RPMI7951 (cell line): ENCODE measurements around the gene ANGPTL4. TPM values are rescaled to one million over a fixed set of nuclear protein-coding genes. Genes with fewer than 3 reads are reported as not detected.
A peak's percentile ranks its signal among the peaks of the same experiment; 100 is the strongest.
"Not testable (repeated sequence)": the region's sequence is repeated elsewhere in the genome, so short reads cannot be mapped to it uniquely, and the experiment has no call there.

ENCODE experiments used
- DNase-seq: peaks from one replicate; pipeline ENCODE4 v3.0.0-alpha.2; 2012; ENCODE audit warnings: low read depth
- total RNA-seq: library from RNA; depleted of rRNA; stranded (reverse); fragments of >200 nt; shearing (Covaris generic); gene quantifications from 2 replicates; pipeline ENCODE4 v1.2.3, GENCODE V29; 2014; rRNA removed

Gene ANGPTL4, protein sequence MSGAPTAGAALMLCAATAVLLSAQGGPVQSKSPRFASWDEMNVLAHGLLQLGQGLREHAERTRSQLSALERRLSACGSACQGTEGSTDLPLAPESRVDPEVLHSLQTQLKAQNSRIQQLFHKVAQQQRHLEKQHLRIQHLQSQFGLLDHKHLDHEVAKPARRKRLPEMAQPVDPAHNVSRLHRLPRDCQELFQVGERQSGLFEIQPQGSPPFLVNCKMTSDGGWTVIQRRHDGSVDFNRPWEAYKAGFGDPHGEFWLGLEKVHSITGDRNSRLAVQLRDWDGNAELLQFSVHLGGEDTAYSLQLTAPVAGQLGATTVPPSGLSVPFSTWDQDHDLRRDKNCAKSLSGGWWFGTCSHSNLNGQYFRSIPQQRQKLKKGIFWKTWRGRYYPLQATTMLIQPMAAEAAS
- 9.0 and 10.4 TPM in 2 replicates for total RNA-seq

DNA sequence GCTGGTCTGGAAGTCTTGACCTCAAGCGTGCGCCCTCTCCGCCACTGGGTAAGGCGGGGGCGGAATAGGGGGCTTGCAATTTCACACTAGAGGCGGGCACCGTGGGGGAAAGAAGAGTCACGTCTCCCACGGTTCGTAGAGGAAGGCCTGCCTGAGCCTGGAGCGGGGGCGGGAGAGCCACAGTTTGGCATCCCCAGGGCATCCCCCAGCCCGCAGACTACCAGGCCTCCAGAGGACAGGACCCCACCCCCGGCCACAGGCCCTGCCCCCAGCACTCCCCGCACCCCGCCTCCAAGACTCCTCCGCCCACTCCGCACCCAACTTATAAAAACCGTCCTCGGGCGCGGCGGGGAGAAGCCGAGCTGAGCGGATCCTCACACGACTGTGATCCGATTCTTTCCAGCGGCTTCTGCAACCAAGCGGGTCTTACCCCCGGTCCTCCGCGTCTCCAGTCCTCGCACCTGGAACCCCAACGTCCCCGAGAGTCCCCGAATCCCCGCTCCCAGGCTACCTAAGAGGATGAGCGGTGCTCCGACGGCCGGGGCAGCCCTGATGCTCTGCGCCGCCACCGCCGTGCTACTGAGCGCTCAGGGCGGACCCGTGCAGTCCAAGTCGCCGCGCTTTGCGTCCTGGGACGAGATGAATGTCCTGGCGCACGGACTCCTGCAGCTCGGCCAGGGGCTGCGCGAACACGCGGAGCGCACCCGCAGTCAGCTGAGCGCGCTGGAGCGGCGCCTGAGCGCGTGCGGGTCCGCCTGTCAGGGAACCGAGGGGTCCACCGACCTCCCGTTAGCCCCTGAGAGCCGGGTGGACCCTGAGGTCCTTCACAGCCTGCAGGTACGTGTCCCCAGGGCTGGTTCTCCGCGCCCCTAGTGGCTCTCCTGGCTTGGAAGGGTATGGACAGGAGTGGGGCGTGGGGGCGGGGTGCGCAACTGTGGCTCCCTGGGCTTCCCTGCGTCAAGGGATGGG is at the start of gene ANGPTL4:
Gene ANGPTL4, plus strand, starts transcription at position 353 of the 969 bp plus-strand sequence. Its CDS starts 167 bp downstream, at position 520.
- DNase-seq, result peak; percentile 85

DNA sequence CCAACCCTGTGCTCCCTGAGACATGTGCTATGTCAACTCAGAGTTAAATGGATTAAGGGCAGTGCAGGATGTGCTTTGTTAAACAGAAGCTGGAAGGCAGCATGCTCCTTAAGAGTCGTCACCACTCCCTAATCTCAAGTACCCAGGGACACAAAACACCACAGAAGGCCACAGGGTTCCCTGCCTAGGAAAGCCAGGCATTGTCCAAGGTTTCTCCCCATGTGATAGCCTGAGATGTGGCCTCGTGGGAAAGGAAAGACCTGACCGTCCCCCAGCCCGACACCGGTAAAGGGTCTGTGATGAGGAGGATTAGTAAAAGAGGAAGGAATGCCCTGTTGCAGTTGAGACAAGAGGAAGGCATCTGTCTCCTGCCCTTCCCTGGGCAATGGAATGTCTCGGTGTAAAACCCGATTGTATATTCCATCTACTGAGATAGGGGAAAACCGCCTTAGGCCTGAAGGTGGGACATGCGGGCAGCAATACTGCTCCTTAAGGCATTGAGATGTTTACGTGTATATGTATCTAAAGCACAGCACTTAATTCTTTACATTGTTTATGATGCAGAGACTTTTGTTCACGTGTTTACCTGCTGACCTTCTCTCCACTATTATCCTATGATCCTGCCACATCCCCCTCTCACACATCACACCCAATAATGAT is 48.8 kb upstream of the ANGPTL4 start:
- not testable (repeated sequence) for DNase-seq

DNA sequence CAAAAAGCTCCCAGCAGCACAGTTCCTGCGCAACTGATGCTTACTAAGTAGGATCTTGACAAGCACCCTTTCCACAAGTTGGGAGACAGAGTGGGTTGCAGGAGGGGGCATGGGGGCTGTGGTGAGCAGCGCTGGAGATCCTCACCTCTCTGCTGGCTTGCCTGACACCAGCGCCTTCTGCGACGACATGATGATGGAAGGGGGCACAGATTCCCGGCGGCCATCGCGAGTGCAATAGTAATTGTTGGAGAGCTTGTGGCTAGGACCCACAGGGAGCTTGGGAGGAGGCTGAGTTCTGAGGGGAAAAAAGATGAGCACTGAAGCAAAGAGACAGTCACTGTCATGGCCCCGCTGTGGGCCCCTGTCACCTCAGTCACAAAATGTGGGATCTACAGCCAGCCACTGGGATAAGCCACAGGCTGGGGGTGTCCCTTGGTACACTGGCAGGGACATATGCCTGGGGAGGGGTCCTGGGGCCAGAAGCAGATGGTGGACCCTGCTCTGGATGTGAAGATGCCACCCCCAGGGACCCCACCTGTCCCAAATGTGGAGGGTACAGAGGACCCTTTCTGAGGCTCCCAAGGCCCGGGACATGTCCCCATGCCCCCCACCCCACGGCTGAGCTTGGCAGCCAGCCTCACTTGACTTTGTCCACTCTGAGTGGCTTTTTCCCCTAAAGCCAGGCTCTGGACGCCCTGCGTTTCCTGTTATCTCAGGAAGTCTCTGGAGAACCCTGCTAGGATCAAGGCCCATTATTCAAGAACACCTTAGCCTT is 47.4 kb upstream of the ANGPTL4 start:
- no peak for DNase-seq

DNA sequence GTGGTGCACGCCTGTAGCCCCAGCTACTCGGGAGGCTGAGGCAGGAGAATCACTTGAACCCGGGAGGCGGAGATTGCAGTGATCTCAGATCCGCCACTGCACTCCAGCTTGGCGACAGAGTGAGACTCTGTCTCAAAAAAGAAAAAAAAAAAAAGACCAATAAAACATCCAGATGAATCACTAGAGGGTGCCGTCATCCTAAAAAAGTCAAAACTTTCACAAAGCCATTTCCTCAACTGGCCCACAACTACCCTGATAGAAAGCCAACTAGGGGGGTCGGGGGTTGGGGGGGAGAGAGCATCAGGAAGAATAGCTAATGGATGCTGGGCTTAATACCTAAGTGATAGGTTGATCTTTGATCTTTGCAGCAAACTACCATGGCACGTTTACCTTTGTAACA is 45.1 kb upstream of the ANGPTL4 start:
- DNase-seq, result not testable (repeated sequence)

DNA sequence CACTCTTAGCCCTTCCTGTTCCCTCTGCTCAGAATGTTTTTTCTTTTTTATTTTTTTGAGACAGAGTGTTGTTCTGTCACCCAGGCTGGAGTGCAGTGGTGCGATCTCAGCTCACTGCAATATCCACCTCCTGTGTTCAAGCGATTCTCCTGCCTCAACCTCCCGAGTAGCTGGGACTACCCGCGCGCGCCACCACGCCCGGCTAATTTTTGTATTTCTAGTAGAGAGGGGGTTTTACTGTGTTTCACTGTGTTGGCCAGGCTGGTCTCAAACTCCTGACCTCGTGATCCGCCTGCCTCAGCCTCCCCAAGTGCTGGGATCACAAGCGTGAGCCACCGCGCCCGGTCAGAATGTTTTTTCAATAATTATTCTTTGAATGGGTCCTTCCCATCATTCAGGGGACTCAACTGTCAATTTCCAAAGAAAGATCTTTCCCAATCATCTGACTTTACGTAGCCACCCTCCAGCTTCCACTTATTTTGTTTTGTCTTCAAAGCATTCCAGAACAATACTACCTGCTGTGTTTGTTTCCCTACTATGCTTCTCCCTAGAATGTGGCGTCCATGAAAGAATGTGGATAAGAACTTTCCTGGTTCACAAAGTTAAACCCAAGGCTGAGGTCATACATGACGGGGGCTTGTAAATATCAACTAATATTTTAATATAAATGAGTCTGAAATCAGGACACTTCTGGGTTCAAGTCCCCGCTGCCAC is 44.0 kb upstream of the ANGPTL4 start:
- no peak for DNase-seq

DNA sequence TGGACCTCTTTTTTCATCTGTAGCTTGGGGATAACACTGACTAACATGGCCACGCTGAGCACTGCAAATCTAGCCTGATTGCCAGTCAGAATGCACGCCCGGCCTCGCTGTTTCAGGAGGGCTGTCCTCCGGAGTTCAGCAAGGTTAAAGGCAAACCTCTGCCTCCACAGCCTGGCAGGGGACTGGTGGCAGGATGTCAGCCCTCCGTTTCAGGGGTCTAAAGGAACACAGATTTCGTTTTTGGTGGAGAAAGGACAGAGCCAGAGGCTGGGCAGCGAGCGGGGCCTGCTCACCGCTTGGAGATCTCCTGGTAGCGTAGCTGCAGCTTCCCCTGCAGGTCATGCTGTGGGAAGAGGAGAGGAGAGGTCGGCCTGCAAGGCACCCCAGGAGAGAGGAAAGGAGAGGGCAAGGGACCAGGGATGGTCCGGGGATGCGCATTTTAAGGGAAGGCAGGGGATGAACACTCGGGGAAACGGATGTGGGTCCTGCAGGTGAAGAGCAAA is 43.3 kb upstream of the ANGPTL4 start:
- DNase-seq, result peak; percentile 49

DNA sequence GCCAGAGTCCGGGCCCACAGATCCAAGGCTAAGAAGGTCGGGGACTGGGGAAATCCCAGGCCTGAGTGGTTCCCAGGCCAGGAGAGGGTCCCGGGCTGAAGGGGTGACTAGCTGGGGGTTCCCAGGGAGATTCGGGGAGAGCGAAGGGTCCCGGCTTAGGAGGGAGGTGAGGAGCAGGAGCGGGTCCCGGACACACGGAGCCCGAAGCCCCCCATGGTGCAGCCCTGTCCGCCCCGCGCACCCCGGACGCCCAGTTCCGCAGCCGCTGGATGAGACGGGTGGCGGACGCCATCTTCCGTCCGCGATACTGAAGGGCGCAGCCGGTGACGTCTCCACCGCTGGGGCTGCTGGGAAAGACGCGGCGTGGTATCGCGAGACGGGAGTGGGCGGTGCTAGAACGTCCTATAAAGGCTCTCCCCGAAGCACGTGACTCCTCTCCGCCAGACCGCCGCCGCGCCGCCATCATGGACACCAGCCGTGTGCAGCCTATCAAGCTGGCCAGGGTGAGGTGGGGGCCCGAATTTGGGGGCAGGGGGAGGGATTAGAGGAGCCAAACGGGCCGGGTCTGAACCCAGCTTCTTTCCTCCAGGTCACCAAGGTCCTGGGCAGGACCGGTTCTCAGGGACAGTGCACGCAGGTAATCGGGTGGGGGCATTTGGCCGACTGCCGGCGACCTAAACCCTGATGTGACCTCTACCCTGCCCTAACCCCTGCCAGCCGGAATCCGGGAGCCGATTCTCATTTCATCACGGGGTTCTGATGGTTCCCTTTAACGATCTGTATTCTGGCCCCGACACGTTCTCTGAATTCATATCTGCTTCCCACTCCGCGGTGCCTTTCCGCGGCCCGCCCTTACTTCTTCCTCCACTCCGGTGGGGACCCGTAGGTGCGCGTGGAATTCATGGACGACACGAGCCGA is 42.6 kb upstream of the ANGPTL4 start, which contains the start of the genes NDUFA7 and RPS28:
Gene NDUFA7, minus strand, starts transcription at position 309 of the 919 bp plus-strand sequence. Its CDS starts 17 bp downstream, at position 292.
Gene RPS28, plus strand, starts transcription at position 430 of the 919 bp plus-strand sequence. Its CDS starts 35 bp downstream, at position 465.
- peak; percentile 92 for DNase-seq

DNA sequence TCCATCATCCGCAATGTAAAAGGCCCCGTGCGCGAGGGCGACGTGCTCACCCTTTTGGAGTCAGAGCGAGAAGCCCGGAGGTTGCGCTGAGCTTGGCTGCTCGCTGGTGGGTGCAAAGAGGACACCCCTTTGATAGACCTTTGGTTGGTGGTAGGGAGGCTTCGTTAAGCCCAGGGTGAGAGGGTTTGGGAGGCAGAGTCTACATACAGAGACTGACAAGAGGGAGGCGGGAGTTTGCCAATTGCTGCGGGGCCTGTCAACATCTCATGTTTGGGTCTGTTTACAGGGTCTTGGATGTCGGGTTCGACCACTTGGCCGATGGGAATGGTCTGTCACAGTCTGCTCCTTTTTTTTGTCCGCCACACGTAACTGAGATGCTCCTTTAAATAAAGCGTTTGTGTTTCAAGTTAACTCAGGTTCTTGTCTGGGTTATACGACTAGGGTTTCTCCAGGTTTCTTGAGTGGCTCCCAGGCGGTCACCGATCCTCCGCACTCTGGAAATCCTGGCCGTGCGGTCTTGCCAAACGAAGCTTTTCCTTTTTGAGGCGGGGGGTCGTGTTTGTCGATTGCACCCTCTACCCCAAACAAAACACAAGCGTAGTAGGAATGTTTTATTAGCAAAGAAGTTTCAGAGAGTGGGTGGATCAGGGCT is 41.8 kb upstream of the ANGPTL4 start:
- DNase-seq, result no peak

DNA sequence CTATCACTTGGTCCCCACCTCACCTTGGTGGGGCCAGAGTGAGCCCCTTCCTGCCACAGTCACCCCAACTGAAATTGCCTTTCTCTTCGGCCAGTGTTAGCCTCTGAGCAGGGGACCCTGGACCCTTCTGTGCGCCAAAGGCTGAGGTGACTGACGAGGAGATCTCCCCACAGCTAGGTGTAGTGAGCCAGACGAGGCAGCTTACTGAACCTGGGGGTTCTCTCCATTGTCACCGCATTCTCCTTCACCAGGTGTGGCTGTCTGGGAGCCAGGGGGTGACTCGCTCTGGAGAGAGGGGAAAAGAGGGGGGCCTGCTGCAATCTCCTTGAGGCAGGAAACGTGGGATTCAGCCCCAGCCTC is 41.3 kb upstream of the ANGPTL4 start:
- DNase-seq, result no peak

DNA sequence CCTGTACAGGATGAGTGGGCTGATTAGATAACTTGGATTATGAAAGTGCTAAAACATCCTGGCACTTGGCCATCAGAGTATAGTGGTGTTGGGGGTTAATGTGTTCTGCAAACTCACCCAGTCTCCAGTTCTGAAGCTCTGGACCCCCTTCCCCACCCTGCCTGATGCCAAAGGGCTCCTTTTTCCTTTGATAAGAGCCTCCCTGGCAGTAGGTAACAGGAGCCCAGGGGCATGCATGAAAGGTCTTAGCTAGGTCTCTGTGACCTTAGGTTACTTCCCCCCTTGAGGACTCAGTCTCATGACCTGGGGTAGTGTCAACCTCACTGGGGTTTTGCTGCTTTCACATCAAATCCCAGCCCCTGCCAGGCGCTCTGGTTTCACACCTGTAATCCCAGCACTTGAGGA is 40.2 kb upstream of the ANGPTL4 start:
- no peak for DNase-seq

DNA sequence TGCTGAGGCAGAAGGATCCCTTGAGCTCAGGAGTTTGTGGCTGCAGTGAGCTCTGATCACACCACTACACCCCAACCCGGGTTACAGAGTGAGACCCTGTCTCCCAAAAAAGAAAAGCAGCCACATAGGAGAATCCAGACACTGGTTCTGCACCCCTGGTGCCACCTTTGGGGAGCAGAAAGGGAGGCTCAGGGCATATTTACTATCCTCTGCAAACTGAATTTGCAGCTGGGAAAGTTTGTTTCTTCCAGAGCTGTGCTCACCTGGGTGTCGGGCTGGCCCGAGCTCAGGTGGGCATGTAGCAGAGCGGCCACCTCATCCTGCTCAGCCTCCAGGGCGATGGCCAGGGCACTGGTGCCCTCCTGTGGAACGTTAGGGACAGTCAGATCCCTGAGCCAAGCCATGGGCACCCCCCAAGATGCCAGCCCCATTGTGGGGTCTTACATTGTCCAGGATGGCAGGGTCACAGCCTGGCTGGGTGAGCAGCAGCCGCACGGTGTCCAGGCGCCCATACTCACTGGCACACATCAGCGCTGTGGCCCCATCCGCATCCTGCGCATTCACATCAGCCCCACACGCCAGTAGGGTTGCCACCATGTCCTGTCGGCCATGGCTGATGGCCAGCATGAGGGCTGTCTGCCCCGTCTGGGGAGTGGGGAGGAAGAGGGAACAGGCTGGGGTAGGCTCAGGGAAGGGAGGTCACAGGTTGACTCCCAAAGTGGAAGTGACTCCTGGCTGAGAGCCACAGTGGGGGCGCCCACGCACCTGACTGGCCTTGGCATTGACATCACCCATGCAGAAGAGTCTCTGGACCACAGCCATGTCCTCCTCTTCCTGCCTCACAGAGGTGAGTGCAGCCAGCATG is 39.5 kb upstream of the ANGPTL4 start:
- no peak for DNase-seq

DNA sequence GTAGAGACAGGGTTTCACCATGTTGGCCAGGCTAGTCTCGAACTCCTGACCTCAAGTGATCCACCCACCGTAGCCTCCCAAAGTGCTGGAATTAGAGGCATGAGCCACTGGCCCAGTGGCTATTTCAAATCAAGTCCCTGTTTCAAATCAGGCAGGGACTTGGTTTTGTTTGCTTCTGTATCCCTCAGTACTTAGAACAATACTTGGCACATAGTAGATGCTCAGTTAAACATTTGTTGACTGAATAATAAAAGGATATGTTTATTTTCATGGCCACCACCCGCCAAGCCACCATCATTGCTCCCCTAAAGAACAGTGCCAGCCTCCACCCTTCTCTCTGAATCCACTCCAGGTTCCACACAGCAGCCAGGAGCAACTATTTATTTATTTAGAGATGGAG is 38.5 kb upstream of the ANGPTL4 start:
- DNase-seq, result no peak

DNA sequence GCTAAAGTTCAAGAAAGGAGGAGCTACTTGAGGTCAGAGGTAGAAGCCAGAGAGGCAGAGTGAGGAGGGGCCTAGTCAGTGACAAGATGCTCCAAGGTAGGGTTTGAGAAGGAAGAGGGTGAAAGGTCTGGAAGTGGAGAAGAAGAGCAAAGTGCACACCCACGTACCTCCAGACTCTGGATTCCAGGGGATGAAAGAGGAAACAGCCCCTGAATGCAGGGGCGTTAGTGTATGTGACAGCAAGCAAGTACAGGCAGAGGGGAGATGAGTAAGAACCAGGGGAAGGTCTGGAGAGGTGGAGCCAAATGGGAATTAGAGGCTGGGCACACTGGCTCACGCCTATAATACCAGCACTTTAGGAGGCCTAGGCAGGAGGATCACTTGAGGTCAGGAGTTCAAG is 34.0 kb upstream of the ANGPTL4 start:
- no peak for DNase-seq

DNA sequence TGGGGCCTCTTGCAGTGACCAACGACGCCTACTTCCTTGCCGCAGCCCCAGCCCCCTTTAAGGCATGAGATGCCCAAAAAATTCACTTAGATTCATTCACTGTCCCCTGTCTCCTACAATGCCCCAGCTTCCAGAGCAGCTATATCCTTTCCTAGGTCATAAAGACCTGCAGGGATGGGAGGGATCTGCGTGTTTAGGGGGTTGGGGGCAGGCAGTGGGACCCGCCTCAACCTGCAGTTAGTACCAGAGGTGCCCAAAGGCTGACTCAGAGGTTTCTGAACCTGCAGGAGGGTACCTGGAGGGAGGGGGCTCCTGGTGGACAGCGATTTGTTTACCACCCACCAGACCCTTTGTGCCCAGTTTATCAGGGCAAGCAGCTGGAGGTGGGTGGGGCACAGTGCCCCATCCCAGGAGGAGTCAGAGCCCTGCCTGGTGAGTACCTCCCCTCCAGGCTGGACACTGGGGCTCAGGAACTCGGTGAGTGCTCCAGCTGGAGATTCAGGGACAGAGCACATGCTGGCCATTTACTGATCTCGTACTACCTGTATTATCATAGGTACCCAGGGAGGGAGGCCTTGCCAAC is 32.6 kb upstream of the ANGPTL4 start:
- no peak for DNase-seq

DNA sequence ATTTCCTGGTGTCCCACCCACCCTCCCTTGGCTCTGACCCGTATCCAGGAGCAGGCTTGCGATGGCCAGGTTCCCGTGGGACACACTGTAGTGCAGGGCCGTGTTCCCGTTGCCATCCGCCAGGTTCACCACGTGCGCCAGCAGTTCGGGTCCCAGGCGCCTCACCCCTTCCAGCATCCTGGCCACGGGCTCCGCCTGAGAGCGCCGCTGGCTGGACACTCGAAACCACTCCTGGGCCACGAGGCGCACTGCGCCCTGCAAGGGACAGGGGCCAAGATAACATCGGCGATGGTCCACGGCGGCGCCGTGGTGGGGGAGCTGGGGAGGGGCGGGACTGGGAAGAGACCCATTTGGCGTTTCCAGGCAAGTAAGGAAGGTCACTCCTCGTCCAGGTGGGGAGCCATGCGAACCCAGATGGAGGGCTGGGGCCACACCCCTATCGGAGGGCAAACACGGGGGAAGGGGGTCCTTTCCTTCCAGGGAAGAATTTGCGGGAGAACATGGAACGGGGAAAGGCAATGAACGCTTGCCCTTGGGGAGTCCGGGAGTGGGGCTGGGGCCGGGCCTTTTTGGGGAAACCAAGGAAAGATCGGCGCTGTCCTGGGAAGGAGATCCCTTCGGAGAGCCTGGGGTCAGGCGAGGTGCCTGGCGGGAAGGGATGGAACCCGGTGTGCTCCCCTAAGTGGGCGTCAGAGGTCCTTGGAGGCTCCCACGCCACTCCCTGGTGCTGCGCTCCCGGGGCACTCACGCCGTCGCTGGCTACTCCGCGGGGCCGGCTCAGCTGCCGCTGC is 30.8 kb upstream of the ANGPTL4 start:
- no peak for DNase-seq

DNA sequence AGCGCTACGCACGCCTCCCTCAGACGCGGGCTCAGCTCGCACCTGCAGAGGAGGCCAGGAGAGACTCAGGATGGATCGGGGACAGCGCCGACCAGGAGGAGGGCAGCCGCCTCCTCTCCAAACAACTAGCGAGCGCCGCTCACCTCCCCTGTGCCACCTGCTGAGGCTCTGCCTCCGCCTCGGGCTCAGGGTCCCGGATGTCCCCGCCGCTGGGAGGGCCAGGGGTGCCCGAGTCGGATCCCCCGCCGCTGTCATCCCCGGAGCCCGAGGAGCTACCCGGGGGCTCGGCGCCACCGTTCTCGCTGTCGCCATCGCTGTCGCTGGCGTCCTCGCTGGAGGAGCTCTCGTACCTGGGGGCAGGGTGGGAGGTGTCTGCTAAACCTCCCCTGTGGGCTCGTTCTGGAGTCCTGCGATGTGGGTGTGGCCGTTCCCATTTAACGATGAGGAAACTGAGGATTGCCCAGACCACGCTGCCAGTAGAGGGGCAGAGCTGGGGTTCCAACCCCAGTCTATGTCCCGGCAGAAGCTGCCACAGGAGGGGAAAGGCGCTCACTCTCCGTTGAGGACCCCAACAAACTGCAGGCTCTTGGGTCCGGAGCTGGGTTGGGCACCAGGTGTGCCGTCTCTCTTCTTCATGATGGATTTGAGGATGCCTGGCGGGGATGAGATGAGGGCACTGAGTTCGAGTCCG is 30.0 kb upstream of the ANGPTL4 start:
- DNase-seq, result no peak
